Measurements from ENCODE around the gene HOGA1.

Gene HOGA1

DNA sequence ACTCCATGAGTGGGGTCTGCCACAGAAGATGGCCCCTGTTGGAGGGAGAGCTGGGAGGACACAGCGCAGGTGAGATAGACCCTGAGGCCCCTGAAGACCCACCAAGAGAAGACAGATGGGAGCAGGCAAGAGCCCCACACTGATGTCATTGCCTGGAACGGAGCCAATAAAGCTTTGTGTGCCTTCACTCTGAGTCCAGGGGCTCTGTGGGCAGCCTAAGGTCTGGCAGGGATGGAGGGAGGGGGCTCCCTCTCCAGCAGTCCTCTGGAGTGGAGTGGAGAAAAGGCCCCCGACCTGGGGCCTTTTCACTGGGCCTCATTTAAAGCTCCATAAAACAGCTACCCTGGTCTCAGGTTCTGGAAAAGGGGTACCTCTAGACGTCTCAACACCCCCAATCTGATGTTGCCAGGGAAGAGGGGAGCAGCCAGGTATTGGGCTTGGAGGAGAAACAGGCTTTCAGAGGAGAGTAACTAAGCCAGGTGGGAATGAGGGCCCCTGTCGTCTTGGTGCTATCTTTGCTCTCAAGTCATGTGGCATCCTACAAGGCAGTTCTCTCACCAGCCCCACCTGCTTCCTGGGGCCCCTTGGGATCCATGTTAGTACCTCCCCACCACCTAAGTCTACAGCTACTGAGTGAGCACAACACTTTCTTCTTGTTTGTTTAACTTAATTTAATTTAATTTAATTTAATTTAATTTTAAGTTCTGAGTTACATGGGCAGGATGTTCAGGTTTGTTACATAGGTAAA, 6.7 kb downstream of the HOGA1 start:
- H3K4me1 ChIP-seq (ENCODE audit: control insufficient read depth in 5 of 5, insufficient read depth in 5 of 5, low read length in 5 of 5) = peaks cover 0 to 19% (median 8%) of the 10 kb centered on the region in 5 donors
- H3K4me3 ChIP-seq (ENCODE audit: low read depth in 1 of 5, low read length in 5 of 5) = no peak overlapping the region

GRCh38 chr10:97593421-97593820, 9.2 kb downstream of the HOGA1 start:
- Histone ChIP-seq H3K9ac (ENCODE audit: low read length in 5 of 5) (no peak overlapping the region), H3K4me3 (ENCODE audit: low read depth in 1 of 5, low read length in 5 of 5) (no peak overlapping the region), H3K9me3 (ENCODE audit: control insufficient read depth in 5 of 5, low read length in 5 of 5) (no peaks in the 10 kb centered on the region), H3K27me3 (ENCODE audit: control insufficient read depth in 5 of 5, insufficient read depth in 4 of 5, low read length in 5 of 5) (no peaks in the 10 kb centered on the region), H3K36me3 (ENCODE audit: control insufficient read depth in 5 of 5, insufficient read depth in 5 of 5, low read length in 5 of 5) (no peaks in the 10 kb centered on the region), H3K27ac (ENCODE audit: low read depth, low read length) (no peak overlapping the region), H3K4me1 (ENCODE audit: control insufficient read depth in 5 of 5, insufficient read depth in 5 of 5, low read length in 5 of 5) (peaks cover 2 to 19% (median 12%) of the 10 kb centered on the region in 5 donors)

More for the DNA sequence above, 6.7 kb downstream of the HOGA1 start:
- no peak overlapping the region for H3K9ac ChIP-seq (ENCODE audit: low read length in 5 of 5)
- H3K36me3 ChIP-seq (ENCODE audit: control insufficient read depth in 5 of 5, insufficient read depth in 5 of 5, low read length in 5 of 5) = no peaks in the 10 kb centered on the region
- no peak overlapping the region for H3K27ac ChIP-seq (ENCODE audit: low read depth, low read length)
- no peaks in the 10 kb centered on the region for H3K9me3 ChIP-seq (ENCODE audit: control insufficient read depth in 5 of 5, low read length in 5 of 5)
- no peaks in the 10 kb centered on the region for H3K27me3 ChIP-seq (ENCODE audit: control insufficient read depth in 5 of 5, insufficient read depth in 4 of 5, low read length in 5 of 5)

DNA sequence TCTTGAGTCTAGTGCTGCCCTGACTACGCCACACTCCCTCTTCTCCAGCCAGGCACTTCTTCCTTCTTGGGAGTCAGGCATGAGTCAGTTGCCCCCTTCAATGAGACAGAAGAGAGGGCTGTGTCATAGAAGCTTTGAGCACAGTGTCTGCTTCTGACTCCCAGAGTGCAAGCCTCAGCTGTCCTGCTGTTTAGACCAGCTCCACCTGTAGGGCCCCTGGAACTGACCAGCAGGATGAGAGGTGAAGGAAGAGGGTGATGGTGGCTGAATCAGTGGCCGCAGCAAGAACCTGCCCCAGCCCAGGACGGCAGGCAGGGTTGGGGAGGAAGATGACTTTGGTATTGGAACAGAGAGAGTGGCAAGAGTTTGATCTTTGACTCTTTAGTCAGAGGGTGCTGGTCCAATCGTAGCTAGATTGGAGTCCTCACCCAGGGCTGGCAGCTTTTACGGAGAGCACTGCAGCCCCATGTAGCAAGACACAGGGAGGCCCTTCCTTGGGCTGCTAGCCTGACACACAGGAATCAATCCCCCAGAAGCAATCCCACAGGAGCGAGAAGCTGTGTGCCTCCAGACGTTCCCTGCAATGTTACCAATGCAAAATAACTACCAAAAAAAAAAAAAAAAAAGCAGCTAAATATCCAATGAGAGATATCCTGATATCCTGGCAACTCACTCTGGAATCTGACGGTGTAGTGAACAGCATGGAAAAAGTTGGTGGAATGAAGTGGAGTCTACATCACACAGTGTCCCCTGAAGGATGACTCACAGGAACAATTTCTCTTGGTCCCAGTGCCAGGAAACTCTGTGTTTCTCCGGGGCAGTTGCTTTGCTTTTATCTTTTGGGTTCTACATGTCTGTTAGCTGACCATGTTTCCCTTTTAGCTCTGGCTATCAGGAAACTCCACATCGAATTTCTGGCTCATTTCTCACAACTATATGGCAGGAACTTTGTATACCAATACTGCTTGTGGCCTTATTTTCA, 12.2 kb downstream of the HOGA1 start:
- H3K36me3 ChIP-seq (ENCODE audit: control insufficient read depth in 5 of 5, insufficient read depth in 5 of 5, low read length in 5 of 5) = no peaks in the 10 kb centered on the region
- H3K4me3 ChIP-seq (ENCODE audit: low read depth in 1 of 5, low read length in 5 of 5) = no peak overlapping the region

DNA sequence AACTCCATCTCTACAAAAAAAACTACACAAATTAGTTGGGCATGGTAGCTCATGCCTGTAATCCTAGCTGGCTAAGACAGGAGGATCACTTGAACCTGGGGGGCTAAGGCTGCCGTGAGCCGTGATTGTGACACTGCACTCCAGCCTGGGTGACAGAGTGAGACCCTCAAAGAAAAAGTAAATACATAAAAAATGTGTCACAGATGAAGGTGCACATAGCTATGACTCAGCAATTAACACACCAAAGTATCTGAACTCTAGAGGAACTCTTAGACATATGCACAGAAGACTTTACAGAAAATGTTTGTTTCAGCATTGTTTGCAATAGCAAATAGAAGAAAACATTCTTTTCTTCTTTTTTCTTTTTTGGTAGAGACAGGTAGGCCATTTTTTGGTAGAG, 13.6 kb downstream of the HOGA1 start:
- peaks cover 2 to 18% (median 12%) of the 10 kb centered on the region in 5 donors for H3K4me1 ChIP-seq (ENCODE audit: control insufficient read depth in 5 of 5, insufficient read depth in 5 of 5, low read length in 5 of 5)
- H3K27me3 ChIP-seq (ENCODE audit: control insufficient read depth in 5 of 5, insufficient read depth in 4 of 5, low read length in 5 of 5) = no peaks in the 10 kb centered on the region
- H3K36me3 ChIP-seq (ENCODE audit: control insufficient read depth in 5 of 5, insufficient read depth in 5 of 5, low read length in 5 of 5) = no peaks in the 10 kb centered on the region
- H3K9me3 ChIP-seq (ENCODE audit: control insufficient read depth in 5 of 5, low read length in 5 of 5) = no peaks in the 10 kb centered on the region
- H3K9ac ChIP-seq (ENCODE audit: low read length in 5 of 5) = no peak overlapping the region
- no peak overlapping the region for H3K4me3 ChIP-seq (ENCODE audit: low read depth in 1 of 5, low read length in 5 of 5)
- H3K27ac ChIP-seq (ENCODE audit: low read depth, low read length) = no peak overlapping the region

More for the DNA sequence above, 12.2 kb downstream of the HOGA1 start:
- H3K9me3 ChIP-seq (ENCODE audit: control insufficient read depth in 5 of 5, low read length in 5 of 5) = no peaks in the 10 kb centered on the region
- peak overlapping the region; percentile 54 for H3K27ac ChIP-seq (ENCODE audit: low read depth, low read length)
- peak overlapping the region in 3 of 5 donors; percentile 22 to 31 (median 25) for H3K9ac ChIP-seq (ENCODE audit: low read length in 5 of 5)
- H3K27me3 ChIP-seq (ENCODE audit: control insufficient read depth in 5 of 5, insufficient read depth in 4 of 5, low read length in 5 of 5) = no peaks in the 10 kb centered on the region
- H3K4me1 ChIP-seq (ENCODE audit: control insufficient read depth in 5 of 5, insufficient read depth in 5 of 5, low read length in 5 of 5) = peaks cover 2 to 19% (median 12%) of the 10 kb centered on the region in 5 donors

DNA sequence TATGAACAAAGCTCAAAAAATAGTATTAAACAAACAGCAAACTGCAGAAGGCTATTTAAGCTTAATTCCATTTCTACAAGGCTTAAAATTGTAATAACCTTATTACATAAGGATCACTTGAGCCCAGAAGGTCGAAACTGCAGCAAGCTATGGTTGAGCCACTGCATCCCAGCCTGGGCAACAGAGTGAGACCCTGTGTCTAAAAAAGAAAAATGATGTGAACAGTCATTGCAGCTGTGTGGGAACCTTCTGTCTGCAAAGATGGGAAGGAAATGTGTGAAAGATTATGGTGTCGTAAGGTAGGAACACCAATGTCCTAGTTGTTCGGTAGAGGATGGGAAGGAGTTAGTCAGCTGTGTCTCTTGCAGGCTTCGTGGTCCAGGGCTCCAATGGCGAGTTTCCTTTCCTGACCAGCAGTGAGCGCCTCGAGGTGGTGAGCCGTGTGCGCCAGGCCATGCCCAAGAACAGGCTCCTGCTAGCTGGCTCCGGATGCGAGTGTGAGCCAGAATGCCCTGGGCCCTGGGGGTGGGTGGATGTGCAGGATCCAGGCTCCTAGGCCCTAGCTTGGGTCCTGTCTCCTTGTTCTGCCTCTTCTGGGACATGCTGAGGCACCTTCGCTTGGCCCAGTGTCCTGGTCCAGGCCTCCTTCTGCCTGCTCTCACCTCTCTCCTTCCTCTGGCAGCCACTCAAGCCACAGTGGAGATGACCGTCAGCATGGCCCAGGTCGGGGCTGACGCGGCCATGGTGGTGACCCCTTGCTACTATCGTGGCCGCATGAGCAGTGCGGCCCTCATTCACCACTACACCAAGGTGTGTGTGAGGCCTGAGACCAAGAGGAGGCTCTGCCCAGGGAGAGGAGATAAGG, 14.4 kb downstream of the HOGA1 start:
- Histone ChIP-seq H3K4me3 (ENCODE audit: low read depth in 1 of 5, low read length in 5 of 5) (no peak overlapping the region), H3K36me3 (ENCODE audit: control insufficient read depth in 5 of 5, insufficient read depth in 5 of 5, low read length in 5 of 5) (no peaks in the 10 kb centered on the region), H3K27me3 (ENCODE audit: control insufficient read depth in 5 of 5, insufficient read depth in 4 of 5, low read length in 5 of 5) (no peaks in the 10 kb centered on the region), H3K9ac (ENCODE audit: low read length in 5 of 5) (no peak overlapping the region), H3K4me1 (ENCODE audit: control insufficient read depth in 5 of 5, insufficient read depth in 5 of 5, low read length in 5 of 5) (peaks cover under 1 to 11% (median 9%) of the 10 kb centered on the region in 5 donors), H3K9me3 (ENCODE audit: control insufficient read depth in 5 of 5, low read length in 5 of 5) (no peaks in the 10 kb centered on the region), H3K27ac (ENCODE audit: low read depth, low read length) (no peak overlapping the region)

GRCh38 chr10:97599272-97599619, 15.1 kb downstream of the HOGA1 start:
- Histone ChIP-seq H3K4me1 (ENCODE audit: control insufficient read depth in 5 of 5, insufficient read depth in 5 of 5, low read length in 5 of 5) (peaks cover 0 to 10% (median 7%) of the 10 kb centered on the region in 5 donors), H3K9ac (ENCODE audit: low read length in 5 of 5) (no peak overlapping the region), H3K27me3 (ENCODE audit: control insufficient read depth in 5 of 5, insufficient read depth in 4 of 5, low read length in 5 of 5) (no peaks in the 10 kb centered on the region), H3K36me3 (ENCODE audit: control insufficient read depth in 5 of 5, insufficient read depth in 5 of 5, low read length in 5 of 5) (no peaks in the 10 kb centered on the region), H3K9me3 (ENCODE audit: control insufficient read depth in 5 of 5, low read length in 5 of 5) (no peaks in the 10 kb centered on the region), H3K27ac (ENCODE audit: low read depth, low read length) (no peak overlapping the region), H3K4me3 (ENCODE audit: low read depth in 1 of 5, low read length in 5 of 5) (no peak overlapping the region)

DNA sequence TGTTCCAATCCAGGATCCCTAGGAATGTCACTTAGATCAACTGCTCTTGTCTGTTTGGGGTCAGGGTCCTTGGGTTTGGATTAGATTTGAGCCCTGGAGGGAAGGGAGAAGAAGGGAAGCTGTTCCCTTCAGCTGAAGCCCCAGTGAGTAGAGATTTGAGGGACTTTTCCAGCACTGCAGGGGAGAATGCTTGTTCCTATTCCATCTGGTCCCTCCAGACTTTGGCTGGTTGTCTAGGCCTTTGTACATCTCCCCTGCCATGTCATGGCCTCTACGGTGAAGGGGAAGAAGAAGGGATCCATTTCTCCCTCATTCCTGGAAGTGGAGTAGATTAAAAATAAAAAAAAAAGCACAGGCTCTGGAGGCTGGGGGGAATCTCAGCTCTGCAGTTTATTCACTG, 16.4 kb downstream of the HOGA1 start:
- Histone ChIP-seq H3K36me3 (ENCODE audit: control insufficient read depth in 5 of 5, insufficient read depth in 5 of 5, low read length in 5 of 5) (no peaks in the 10 kb centered on the region), H3K9me3 (ENCODE audit: control insufficient read depth in 5 of 5, low read length in 5 of 5) (no peaks in the 10 kb centered on the region), H3K27ac (ENCODE audit: low read depth, low read length) (no peak overlapping the region), H3K9ac (ENCODE audit: low read length in 5 of 5) (no peak overlapping the region), H3K4me3 (ENCODE audit: low read depth in 1 of 5, low read length in 5 of 5) (no peak overlapping the region), H3K27me3 (ENCODE audit: control insufficient read depth in 5 of 5, insufficient read depth in 4 of 5, low read length in 5 of 5) (no peaks in the 10 kb centered on the region), H3K4me1 (ENCODE audit: control insufficient read depth in 5 of 5, insufficient read depth in 5 of 5, low read length in 5 of 5) (peaks cover 0 to 10% (median 7%) of the 10 kb centered on the region in 5 donors)

- Histone ChIP-seq H3K27ac (ENCODE audit: low read depth, low read length) (no peak overlapping the region), H3K4me3 (ENCODE audit: low read depth in 1 of 5, low read length in 5 of 5) (no peak overlapping the region), H3K36me3 (ENCODE audit: control insufficient read depth in 5 of 5, insufficient read depth in 5 of 5, low read length in 5 of 5) (no peaks in the 10 kb centered on the region), H3K9me3 (ENCODE audit: control insufficient read depth in 5 of 5, low read length in 5 of 5) (no peaks in the 10 kb centered on the region), H3K27me3 (ENCODE audit: control insufficient read depth in 5 of 5, insufficient read depth in 4 of 5, low read length in 5 of 5) (no peaks in the 10 kb centered on the region), H3K9ac (ENCODE audit: low read length in 5 of 5) (no peak overlapping the region), H3K4me1 (ENCODE audit: control insufficient read depth in 5 of 5, insufficient read depth in 5 of 5, low read length in 5 of 5) (peaks cover 0 to 2% (median 0%) of the 10 kb centered on the region in 5 donors)
These were observed 17.4 kb downstream of the HOGA1 start for GRCh38 chr10:97601268-97602215.

DNA sequence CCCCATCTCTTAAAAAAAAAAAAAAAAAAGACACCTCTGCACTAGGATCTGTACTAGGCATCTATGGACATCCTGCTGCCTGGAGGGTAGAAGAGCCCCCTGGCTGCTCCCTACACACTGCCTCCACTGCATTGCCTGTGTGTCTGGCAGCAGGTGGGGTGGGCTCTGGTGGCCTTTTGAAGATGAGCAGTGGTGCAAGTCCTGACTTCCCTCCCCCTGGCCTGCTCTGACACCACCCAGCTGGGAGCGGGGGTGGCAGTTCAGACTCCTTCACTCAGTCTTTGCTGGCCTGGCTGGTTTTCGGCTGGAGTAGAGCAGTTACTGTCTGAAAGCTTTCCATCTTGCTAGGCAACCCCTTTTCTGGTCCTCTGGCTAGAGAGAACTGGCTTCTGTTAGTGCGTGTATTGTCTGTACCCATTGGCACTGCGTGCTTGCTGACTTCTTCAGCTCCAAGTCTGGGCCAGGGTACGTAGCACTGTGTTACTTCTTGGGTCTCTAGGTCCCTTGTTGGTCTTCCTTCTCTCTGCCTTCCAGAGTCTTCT, 23.0 kb downstream of the HOGA1 start:
- Histone ChIP-seq H3K36me3 (ENCODE audit: control insufficient read depth in 5 of 5, insufficient read depth in 5 of 5, low read length in 5 of 5) (no peaks in the 10 kb centered on the region), H3K9ac (ENCODE audit: low read length in 5 of 5) (no peak overlapping the region), H3K27ac (ENCODE audit: low read depth, low read length) (no peak overlapping the region), H3K4me3 (ENCODE audit: low read depth in 1 of 5, low read length in 5 of 5) (no peak overlapping the region), H3K27me3 (ENCODE audit: control insufficient read depth in 5 of 5, insufficient read depth in 4 of 5, low read length in 5 of 5) (no peaks in the 10 kb centered on the region), H3K4me1 (ENCODE audit: control insufficient read depth in 5 of 5, insufficient read depth in 5 of 5, low read length in 5 of 5) (no peaks in the 10 kb centered on the region), H3K9me3 (ENCODE audit: control insufficient read depth in 5 of 5, low read length in 5 of 5) (no peaks in the 10 kb centered on the region)

Data from subcutaneous abdominal adipose tissue (tissue), 5 donors.